Left lung (tissue), 10 donors: Measurements from ENCODE around the gene TMEM43. TPM values are rescaled to one million over a fixed set of nuclear protein-coding genes. Genes with fewer than 3 reads are reported as not detected.

Experiments used
- ATAC-seq: fragments of 200-7000 bp; cut with Tn5 transposase; one replicate; pipeline ENCODE4 v1.9.1; 2020; ENCODE audit warnings: moderate library complexity
- DNase-seq, 4 donors: peaks; one replicate each; pipeline ENCODE4 v3.0.0-alpha.2; 2013 to 2020
- H3K27ac ChIP-seq, 2 donors: fragments of 200-600 bp; sonication (generic) in 1 of 2; one replicate each; pipeline versions ENCODE4 v1.5.0 to v1.8.0; 2020 to 2021
- H3K27me3 ChIP-seq, 2 donors: fragments of 200-600 bp; sonication (generic) in 1 of 2; one replicate each; pipeline versions ENCODE4 v1.5.0 to v1.8.0; 2020 to 2021
- H3K36me3 ChIP-seq, 2 donors: fragments of 200-600 bp; sonication (generic) in 1 of 2; one replicate each; pipeline versions ENCODE4 v1.5.0 to v1.8.0; 2020 to 2021
- H3K4me1 ChIP-seq, 2 donors: fragments of 200-600 bp; one replicate each; pipeline ENCODE4 v1.8.0; 2021
- H3K4me3 ChIP-seq, 2 donors: fragments of 200-600 bp; sonication (generic) in 1 of 2; one replicate each; pipeline versions ENCODE4 v1.5.0 to v1.8.0; 2020 to 2021; ENCODE audit warnings: mild to moderate bottlenecking in 1 of 2
- H3K9me3 ChIP-seq, 2 donors: fragments of 200-600 bp; sonication (generic) in 1 of 2; one replicate each; pipeline versions ENCODE4 v1.5.0 to v1.8.0; 2020 to 2021
- CTCF ChIP-seq, 2 donors: fragments of 200-600 bp; sonication (generic) in 1 of 2; IDR thresholded peaks; one replicate each; pipeline versions ENCODE4 v1.5.0 to v1.8.0; 2021; ENCODE audit warnings: antibody characterized with exemption in 2 of 2
- intact Hi-C, 2 donors: fragments of 100-400 bp; cut with DNase I; formaldehyde crosslinking; loops; one replicate each; pipeline versions ENCODE4 v1.11.2 to v1.14.2; 2022
- polyA plus RNA-seq, 6 donors: library from polyadenylated mRNA; unstranded; fragments of 120-200 nt; gene quantifications; one replicate each; pipeline ENCODE4 v1.2.1, GENCODE V29; 2013; ENCODE audit not compliant: insufficient read length in 6 of 6
- total RNA-seq, 2 donors: library from RNA; stranded (reverse); fragmentation: NEBNext Ultra II Directional; extraction: Animal tissue kit (Norgen Biotek cat#: 25700); gene quantifications; one replicate each; pipeline ENCODE4 v1.2.1, GENCODE V29; 2021
- donor health status: DM: no; HTN: yes; CAD: no.
- donor health status: DM: no; HTN: no; CAD: no.

TMEM43 gene
- total and polyA plus RNA-seq, 8 donors: 62.2 to 104 (median 64.3) TPM

GRCh38 chr3:14170531-14171159 lies 45.8 kb downstream of the TMEM43 start:
- ATAC-seq (no peak), DNase-seq (no peak)
- intact Hi-C loops: no loop called here
- Histone ChIP-seq H3K36me3 (peaks cover 0 to 72% of the 10 kb centered on the region in 2 donors), H3K4me3 (no peak overlapping the region), H3K4me1 (peaks cover 0 to 7% of the 10 kb centered on the region in 2 donors), H3K27ac (no peak overlapping the region), H3K9me3 (no peaks in the 10 kb centered on the region), H3K27me3 (no peaks in the 10 kb centered on the region)
- TF ChIP-seq CTCF (IDR thresholded peaks at IDR 0.05): no peak

DNA sequence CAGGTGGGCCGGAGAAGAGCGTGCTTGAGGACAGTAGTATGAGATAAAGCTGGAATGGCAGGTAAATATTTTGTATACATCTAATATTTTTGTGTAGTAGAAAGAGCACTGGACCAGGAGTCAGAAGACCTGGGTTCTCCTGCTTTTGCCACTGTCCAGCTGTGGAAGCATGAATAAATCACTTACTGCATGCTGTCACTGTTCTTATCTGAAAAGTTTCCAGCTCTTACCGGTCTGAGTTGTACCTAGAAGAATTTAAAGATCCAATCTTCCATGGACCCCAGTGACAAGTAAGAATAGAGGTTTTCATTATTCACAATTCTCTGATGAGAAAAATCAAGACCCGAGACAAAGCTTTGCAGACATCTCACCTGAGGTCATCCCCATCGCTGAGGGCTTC lies 47.6 kb downstream of the TMEM43 start:
- DNase-seq: no peak
- Histone ChIP-seq H3K9me3 (no peaks in the 10 kb centered on the region), H3K27ac (no peak overlapping the region), H3K36me3 (peaks cover 0 to 53% of the 10 kb centered on the region in 2 donors), H3K27me3 (no peaks in the 10 kb centered on the region), H3K4me3 (no peak overlapping the region), H3K4me1 (peaks cover 7 to 25% of the 10 kb centered on the region in 2 donors)
- intact Hi-C loops: no loop called here
- no peak for TF ChIP-seq CTCF (IDR thresholded peaks at IDR 0.05)
- no peak for ATAC-seq

DNA sequence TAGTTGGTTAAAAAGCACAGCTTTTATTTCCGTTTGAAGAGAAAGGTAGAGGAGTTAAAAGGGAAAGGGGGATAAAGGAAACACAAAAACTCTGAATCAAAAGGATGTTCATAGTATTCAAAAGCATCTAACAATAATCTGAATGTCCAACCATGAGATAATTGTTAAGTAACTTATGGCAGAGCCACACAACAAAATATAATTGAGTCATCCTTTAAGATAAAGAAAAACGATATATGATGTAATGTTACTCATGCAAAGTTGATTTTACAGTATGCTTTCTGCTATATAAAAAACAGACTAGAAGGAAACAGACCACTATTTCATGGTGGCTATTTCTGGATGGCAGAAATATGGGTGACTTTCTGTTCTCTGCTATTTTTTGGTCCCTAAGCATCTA lies 49.6 kb downstream of the TMEM43 start:
- Histone ChIP-seq H3K4me1 (peaks cover 10 to 36% of the 10 kb centered on the region in 2 donors), H3K27ac (no peak overlapping the region), H3K4me3 (no peak overlapping the region), H3K9me3 (no peaks in the 10 kb centered on the region), H3K27me3 (no peaks in the 10 kb centered on the region), H3K36me3 (peaks cover 0 to 33% of the 10 kb centered on the region in 2 donors)
- no peak for TF ChIP-seq CTCF (IDR thresholded peaks at IDR 0.05)
- no peak for ATAC-seq
- DNase-seq: no peak
- intact Hi-C loops: no loop called here

GRCh38 chr3:14175383-14176037 lies 50.7 kb downstream of the TMEM43 start:
- Histone ChIP-seq H3K4me1 (peaks cover 10 to 42% of the 10 kb centered on the region in 2 donors), H3K9me3 (no peaks in the 10 kb centered on the region), H3K27me3 (no peaks in the 10 kb centered on the region), H3K4me3 (no peak overlapping the region), H3K36me3 (peaks cover 0 to 23% of the 10 kb centered on the region in 2 donors), H3K27ac (no peak overlapping the region)
- ATAC-seq: no peak
- DNase-seq: no peak
- intact Hi-C loops: no loop called here
- TF ChIP-seq CTCF (IDR thresholded peaks at IDR 0.05): no peak

DNA sequence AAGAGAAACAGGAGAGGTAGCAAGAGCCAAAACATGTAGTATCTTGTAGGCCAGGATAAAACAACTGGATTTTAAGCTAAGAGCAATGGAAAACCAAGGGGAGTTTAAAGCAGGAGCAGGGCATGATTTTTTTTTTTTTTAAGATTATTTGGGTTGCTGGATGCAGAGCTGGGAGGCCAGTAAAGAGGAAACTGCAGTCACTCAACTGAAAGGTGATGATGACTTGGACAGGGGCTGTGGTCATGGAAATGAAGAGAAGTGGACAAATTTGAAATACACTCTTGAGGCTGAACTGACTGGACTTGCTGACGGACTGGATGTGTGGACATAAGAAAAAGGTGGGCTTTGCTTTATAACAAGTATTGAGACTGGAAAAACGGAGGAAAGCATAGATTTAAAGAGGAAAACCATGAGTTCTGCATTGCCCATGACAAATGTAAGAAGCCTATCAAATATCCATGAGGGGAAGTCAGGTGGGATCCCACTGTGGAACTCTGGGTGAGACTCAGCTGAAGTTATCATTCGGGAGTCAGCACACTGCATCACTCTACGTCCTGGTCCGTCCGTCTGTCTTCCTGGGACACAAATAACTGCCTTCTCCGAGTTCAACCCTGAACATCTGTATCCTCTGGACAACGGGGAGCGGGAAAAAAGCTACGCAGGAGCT lies 52.9 kb downstream of the TMEM43 start:
- peak; percentile 47 for ATAC-seq

More for the DNA sequence above, 52.9 kb downstream of the TMEM43 start:
- Histone ChIP-seq H3K9me3 (no peaks in the 10 kb centered on the region), H3K4me3 (peak overlapping the region; percentile 72 to 74), H3K27ac (peak overlapping the region; percentile 92 to 96), H3K36me3 (peaks cover 0 to 17% of the 10 kb centered on the region in 2 donors), H3K4me1 (peaks cover 10 to 51% of the 10 kb centered on the region in 2 donors), H3K27me3 (no peaks in the 10 kb centered on the region)
- no peak for TF ChIP-seq CTCF (IDR thresholded peaks at IDR 0.05)
- intact Hi-C loops: loop anchor here in 1 of 2 donors (2.0 kb wide), 1 partner anchor 33 kb away; no protein-coding TSS in a partner anchor
- DNase-seq: no peak
